ENCODE data around the gene COX8A. TPM values are rescaled to one million over a fixed set of nuclear protein-coding genes. Genes with fewer than 3 reads are reported as not detected.

COX8A gene
- total RNA-seq, 1 experiment from 2014 or later, result 1,500 TPM

DNA sequence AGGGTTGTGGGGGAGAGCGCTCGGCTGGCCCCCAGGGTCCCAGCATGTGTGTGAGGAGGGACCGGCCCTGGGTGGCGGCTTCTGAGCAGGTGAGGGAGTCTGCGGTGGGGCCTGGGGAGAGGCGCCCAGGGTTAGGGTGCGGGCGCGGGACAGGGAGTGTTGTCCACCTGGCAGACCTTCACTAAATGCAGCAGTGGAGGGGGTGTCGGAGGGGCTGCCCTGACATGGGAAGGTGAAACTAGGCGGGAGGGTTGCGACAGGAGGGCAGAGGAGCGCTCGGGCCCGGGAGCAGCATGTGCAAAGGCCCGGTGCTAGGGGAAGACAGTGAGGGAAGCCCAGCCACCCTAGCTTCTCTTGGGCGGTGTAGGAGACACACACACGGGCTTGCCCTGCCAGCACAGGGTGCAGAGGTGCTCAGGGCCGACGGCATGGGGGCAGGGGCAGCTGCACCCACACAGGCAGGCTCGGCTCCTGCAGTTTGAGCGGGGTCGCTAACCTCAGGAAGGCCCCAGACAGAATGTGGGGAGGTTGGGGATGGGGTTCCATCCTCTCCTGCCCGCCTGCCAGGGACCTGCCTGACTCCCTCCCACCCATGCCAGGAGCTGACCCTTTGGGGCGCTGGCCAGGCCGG, 34.0 kb downstream of the COX8A start:
- Histone ChIP-seq H3K27ac (ENCODE audit: low read length) (no peak overlapping the region), H3K4me1 (ENCODE audit: insufficient read depth, low read length) (peaks cover 7% of the 10 kb centered on the region; the same call in 1 of the 2 replicates), H3K36me3 (ENCODE audit: low read depth, low read length) (no peaks in the 10 kb centered on the region), H3K9ac (ENCODE audit: low read length) (no peak overlapping the region), H3K4me2 (ENCODE audit: low read length) (peak overlapping the region; percentile 78; the same call in 1 of the 2 replicates), H3K79me2 (ENCODE audit: low read length) (no peaks in the 10 kb centered on the region), H3K4me3 (ENCODE audit: low read length) (no peak overlapping the region), H3K27me3 (ENCODE audit: low read length) (no peaks in the 10 kb centered on the region), H2AFZ (ENCODE audit: low read length) (no peak overlapping the region), H3K9me2 (replicated peaks; ENCODE audit: low read length) (no peaks in the 10 kb centered on the region), H4K20me1 (ENCODE audit: low read length) (no peaks in the 10 kb centered on the region), H3K9me3 (ENCODE audit: low read length) (no peaks in the 10 kb centered on the region), H3F3A (ENCODE audit: low read length, unreplicated experiment) (no peaks in the 10 kb centered on the region)
- DNase-seq, result no peak
- intact Hi-C loops (cut with micrococcal nuclease), result no loop called here
- TF ChIP-seq, protein P1, sequence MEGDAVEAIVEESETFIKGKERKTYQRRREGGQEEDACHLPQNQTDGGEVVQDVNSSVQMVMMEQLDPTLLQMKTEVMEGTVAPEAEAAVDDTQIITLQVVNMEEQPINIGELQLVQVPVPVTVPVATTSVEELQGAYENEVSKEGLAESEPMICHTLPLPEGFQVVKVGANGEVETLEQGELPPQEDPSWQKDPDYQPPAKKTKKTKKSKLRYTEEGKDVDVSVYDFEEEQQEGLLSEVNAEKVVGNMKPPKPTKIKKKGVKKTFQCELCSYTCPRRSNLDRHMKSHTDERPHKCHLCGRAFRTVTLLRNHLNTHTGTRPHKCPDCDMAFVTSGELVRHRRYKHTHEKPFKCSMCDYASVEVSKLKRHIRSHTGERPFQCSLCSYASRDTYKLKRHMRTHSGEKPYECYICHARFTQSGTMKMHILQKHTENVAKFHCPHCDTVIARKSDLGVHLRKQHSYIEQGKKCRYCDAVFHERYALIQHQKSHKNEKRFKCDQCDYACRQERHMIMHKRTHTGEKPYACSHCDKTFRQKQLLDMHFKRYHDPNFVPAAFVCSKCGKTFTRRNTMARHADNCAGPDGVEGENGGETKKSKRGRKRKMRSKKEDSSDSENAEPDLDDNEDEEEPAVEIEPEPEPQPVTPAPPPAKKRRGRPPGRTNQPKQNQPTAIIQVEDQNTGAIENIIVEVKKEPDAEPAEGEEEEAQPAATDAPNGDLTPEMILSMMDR (conservative IDR thresholded peaks at IDR 0.05; ENCODE audit: low read depth, low read length), result no peak
- TF ChIP-seq EZH2phosphoT487 (IDR thresholded peaks at IDR 0.05; ENCODE audit: borderline replicate concordance, low read length) (no peak), EZH2 (IDR thresholded peaks at IDR 0.05; ENCODE audit: low read length, unreplicated experiment) (no peak)
- POLR2A ChIA-PET (ENCODE audit: unreplicated experiment), result no interaction called here
- no peak for ATAC-seq
- CTCF ChIA-PET, result no interaction called here
- no TSS peak for BruUV-seq (replicated peaks)

- Histone ChIP-seq H3K9me3 (ENCODE audit: low read length) (no peaks in the 10 kb centered on the region), H3K9me2 (replicated peaks; ENCODE audit: low read length) (no peaks in the 10 kb centered on the region), H3K27me3 (ENCODE audit: low read length) (no peaks in the 10 kb centered on the region), H3K4me3 (ENCODE audit: low read length) (no peak overlapping the region), H4K20me1 (ENCODE audit: low read length) (no peaks in the 10 kb centered on the region), H3K36me3 (ENCODE audit: low read depth, low read length) (no peaks in the 10 kb centered on the region), H3K9ac (ENCODE audit: low read length) (no peak overlapping the region), H3K4me1 (ENCODE audit: insufficient read depth, low read length) (peaks cover 7% of the 10 kb centered on the region; the same call in 1 of the 2 replicates), H3K4me2 (ENCODE audit: low read length) (no peak overlapping the region), H3K79me2 (ENCODE audit: low read length) (no peaks in the 10 kb centered on the region), H3F3A (ENCODE audit: low read length, unreplicated experiment) (no peaks in the 10 kb centered on the region), H2AFZ (ENCODE audit: low read length) (no peak overlapping the region), H3K27ac (ENCODE audit: low read length) (no peak overlapping the region)
- ChIA-PET CTCF (no interaction called here), POLR2A (ENCODE audit: unreplicated experiment) (no interaction called here)
- BruUV-seq (replicated peaks), result no TSS peak
- intact Hi-C loops (cut with micrococcal nuclease), result no loop called here
- TF ChIP-seq, protein P1 (conservative IDR thresholded peaks at IDR 0.05; ENCODE audit: low read depth, low read length), result no peak
- DNase-seq (no peak), ATAC-seq (no peak)
Measured at GRCh38 chr11:64008914-64009633, 34.7 kb downstream of the COX8A start.

- Histone ChIP-seq H3F3A (ENCODE audit: low read length, unreplicated experiment) (no peaks in the 10 kb centered on the region), H3K9ac (ENCODE audit: low read length) (no peak overlapping the region), H3K4me1 (ENCODE audit: insufficient read depth, low read length) (peaks cover 7% of the 10 kb centered on the region; the same call in 1 of the 2 replicates), H3K79me2 (ENCODE audit: low read length) (no peaks in the 10 kb centered on the region), H3K4me3 (ENCODE audit: low read length) (no peak overlapping the region), H2AFZ (ENCODE audit: low read length) (no peak overlapping the region), H4K20me1 (ENCODE audit: low read length) (no peaks in the 10 kb centered on the region), H3K9me2 (replicated peaks; ENCODE audit: low read length) (no peaks in the 10 kb centered on the region), H3K9me3 (ENCODE audit: low read length) (no peaks in the 10 kb centered on the region), H3K27ac (ENCODE audit: low read length) (no peak overlapping the region), H3K36me3 (ENCODE audit: low read depth, low read length) (no peaks in the 10 kb centered on the region), H3K4me2 (ENCODE audit: low read length) (no peak overlapping the region), H3K27me3 (ENCODE audit: low read length) (no peaks in the 10 kb centered on the region)
- intact Hi-C loops (cut with micrococcal nuclease), result no loop called here
- no TSS peak for BruUV-seq (replicated peaks)
- ChIA-PET POLR2A (ENCODE audit: unreplicated experiment) (no interaction called here), CTCF (no interaction called here)
- DNase-seq (no peak), ATAC-seq (no peak)
- TF ChIP-seq, protein P1 (conservative IDR thresholded peaks at IDR 0.05; ENCODE audit: low read depth, low read length), result no peak
- no peak for TF ChIP-seq EZH2 (IDR thresholded peaks at IDR 0.05; ENCODE audit: low read length, unreplicated experiment)
- no peak for TF ChIP-seq EZH2phosphoT487 (IDR thresholded peaks at IDR 0.05; ENCODE audit: borderline replicate concordance, low read length)
Measured at GRCh38 chr11:64009710-64010109, 35.3 kb downstream of the COX8A start.

Measured in PC-3 (cell line).